NCI-H187 (cell line): Measurements from ENCODE around the gene TBCCD1.
A peak's percentile ranks its signal among the peaks of the same experiment; 100 is the strongest.
"Not testable (repeated sequence)": the region's sequence is repeated elsewhere in the genome, so short reads cannot be mapped to it uniquely, and the experiment has no call there.

ENCODE experiments used
- DNase-seq, 2 experiments: peaks; one replicate each; lab custom pipeline; 2025; lab: John Stamatoyannopoulos, UW

Gene TBCCD1

GRCh38 chr3:186549497-186549896 is 17.6 kb downstream of the TBCCD1 start:
- no peak for DNase-seq

GRCh38 chr3:186544281-186544680 is 22.9 kb downstream of the TBCCD1 start, which contains the start of gene CRYGS:
CRYGS (minus strand) TSS chr3:186544380; CDS start chr3:186544326, 54 bp downstream.
- DNase-seq, result no peak

- DNase-seq, result no peak
Measured at GRCh38 chr3:186540835-186541226, 26.3 kb downstream of the TBCCD1 start.

- peak; percentile 39 to 58 for DNase-seq
Measured at GRCh38 chr3:186540221-186540834, 26.8 kb downstream of the TBCCD1 start.

DNA sequence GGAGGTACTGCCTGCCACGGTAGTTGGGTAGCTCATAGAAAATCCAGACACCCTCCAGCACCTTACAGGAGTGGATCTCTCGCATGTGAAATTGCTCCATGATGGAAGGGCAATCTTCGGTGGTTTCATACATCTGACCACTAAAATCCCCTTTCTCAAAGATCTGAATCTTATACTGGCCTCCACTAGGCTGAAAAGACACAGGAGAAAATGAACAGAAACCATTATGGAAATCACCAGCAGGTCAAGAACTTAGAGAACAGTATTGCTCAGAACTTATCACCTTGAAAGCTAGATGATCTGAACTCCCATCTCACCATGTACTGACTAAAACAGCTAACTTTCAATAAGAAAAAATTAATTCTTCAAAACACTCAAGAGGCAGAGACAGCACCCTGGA is 28.4 kb downstream of the TBCCD1 start:
- DNase-seq, result no peak

DNA sequence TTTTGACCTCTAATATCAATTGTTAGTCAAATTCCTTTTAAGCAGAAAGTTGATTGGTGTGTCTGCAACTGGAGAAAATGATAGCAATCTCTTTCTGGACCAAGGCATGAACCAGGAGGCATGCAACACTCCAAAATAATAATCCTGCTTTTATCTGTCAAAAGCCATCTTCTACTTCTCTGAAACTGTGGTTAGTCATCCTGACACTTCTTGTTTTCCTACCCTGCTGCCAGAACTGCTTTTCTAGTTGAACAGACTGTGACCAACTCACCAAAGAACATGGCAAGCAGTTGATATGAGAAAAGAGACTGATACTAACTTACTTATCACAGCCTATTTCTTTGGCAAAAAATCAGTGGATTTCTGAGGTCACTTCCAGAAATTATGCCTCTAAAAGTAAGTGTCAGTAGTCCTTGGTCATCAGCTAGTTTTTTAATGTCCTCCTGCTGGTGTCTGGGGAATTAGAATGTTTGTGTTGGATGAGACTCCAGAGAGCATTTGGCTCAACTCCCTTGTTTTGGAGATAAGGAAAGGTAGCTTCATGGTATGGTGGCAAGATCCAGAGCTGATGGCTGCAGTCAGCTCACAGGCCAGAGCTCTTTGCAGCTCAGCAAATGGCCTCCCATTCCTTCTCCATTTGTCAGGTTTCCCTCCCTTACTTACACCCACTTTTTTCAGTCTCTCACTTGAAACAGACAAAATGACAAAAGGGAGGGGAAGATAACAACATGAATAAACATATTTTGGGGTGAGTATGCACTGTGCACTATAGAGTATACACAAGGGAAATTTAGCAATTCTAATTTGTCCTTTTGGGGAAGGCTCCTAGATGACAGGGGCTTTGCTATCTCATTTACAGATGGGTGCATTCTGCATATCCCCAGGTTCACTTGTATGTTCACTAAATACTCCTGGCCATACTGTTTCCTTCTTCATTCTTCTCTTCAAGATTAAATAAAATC is 30.0 kb downstream of the TBCCD1 start:
- no peak for DNase-seq

DNA sequence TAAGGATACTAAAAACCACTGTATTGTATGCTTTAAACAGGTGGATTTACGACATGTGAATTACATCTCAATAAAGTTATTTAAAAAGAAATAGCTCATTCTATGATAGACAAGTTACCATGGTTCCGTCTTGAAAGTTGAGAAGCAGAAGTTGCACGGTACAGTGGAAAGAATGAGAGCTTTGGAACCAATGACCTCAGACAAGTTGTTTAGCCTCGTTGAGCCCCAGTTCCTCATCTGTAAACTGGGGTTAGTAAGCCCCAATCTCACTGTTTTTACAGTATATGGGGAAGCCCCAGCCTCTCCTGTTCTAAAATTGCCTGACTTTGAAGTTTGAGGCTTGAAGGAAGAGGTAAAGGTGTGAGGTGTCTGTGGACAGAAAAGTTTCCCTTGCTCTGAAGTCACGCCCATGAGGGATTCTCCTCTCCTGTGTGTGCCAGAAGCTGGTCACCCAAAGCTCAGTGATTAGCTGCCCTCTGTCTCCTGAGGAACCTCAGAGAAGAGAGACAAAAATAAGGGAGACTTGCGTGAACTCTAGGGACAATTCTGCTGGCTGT is 32.9 kb downstream of the TBCCD1 start:
- DNase-seq, result no peak

DNA sequence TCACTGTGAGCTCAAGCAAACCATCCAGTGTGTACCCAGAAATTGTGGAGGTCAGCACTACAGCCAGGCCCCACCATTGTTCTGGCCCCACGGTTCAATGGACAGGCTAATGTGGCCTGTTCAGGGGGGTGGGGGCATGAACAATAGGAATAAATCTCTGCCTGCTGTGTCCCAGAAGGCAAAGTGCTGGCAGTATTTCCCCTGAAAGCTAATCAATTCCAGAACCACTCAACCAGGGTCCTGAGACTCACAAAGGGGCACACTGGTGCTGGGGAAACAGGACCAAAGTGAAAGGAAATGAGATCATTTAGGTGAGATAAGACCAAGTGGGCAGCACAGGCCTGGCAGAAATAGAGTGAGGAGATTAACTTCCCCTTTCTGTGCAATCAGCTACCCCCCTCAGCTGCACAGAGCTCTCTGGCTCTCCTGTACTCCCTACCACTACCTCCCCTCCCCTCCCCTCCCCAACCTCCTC is 34.5 kb downstream of the TBCCD1 start:
- no peak for DNase-seq

GRCh38 chr3:186531694-186532093 is 35.4 kb downstream of the TBCCD1 start:
- not testable (repeated sequence) for DNase-seq

- DNase-seq, result no peak
Measured at GRCh38 chr3:186530415-186530814, 36.7 kb downstream of the TBCCD1 start.

- no peak for DNase-seq
Measured at GRCh38 chr3:186529201-186529999, 37.7 kb downstream of the TBCCD1 start.

DNA sequence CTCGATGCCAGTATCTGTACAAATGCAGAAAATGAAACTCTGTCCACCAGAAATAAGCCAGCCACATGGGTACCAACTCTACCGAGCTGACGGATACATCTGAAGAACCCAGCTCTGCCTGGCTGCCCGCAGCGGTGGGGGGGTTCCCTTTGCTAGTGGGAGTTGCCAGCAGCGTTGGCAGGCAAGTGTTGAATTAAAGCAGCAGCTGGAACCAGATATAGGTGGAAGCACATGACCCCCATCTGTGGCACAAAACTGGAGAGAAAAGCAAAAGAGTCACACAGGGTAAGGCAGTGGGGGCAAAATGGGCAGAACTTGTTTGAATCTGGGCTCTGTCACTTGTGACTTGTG is 40.9 kb downstream of the TBCCD1 start:
- DNase-seq, result no peak

DNA sequence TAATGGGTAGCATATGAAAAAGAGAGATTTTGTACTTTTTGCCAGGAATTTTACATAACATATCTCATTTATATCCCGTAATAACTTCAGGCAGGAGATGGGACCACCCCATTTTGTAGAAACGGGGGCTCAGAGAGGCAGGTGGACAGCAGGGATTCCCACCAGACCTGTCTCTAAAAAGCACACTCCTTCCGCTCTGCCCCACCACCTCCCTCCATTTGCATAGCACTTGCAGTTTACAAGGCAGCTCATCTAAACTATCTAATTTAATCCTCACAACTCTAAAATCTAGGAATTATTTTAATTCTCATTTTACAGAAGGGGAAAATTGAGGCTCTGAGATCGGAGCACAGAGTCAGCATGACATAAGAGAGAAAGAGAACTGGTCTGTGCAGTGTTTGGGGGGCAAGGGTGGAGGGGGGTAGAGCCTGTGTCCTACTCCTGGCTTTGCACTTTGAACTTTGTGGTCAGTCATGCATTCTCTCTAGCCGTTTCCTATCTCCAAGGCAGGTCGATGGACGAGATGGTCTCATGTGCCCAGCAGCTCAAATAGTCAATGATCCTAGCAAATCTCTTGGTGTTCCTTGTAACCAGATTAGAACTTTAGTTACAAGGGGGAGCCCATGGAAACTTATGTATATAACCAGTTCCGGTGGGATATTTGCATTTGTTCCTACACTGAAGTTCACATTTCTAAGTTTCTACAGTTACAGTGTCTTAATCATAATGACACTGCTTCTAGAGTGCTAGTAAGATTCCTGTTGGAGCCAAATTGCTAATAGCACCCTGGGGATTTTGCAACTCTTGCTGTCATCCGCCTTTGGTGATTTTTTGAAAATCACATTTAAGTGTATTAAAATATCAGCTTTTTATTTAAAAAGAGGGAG is 41.5 kb downstream of the TBCCD1 start:
- no peak for DNase-seq

DNA sequence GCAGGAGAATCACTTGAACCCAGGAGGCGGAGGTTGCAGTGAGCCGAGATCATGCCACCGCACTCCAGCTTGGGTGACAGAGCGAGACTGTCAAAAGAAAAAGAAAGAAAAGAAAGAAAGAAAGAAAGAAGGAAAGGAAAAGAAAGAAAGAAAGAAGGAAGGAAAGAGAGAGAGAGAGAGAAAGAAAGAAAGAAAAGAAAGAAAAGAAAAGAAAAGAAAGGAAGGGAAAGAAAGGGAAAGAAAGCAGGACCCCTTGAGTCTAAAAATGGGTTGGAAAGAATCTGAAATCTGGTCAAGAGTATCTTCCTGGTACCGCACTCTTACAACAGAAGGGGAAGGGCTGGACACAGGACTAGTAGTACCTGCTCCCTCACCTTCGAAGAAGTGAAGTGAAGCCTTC is 42.5 kb downstream of the TBCCD1 start:
- no peak for DNase-seq

DNA sequence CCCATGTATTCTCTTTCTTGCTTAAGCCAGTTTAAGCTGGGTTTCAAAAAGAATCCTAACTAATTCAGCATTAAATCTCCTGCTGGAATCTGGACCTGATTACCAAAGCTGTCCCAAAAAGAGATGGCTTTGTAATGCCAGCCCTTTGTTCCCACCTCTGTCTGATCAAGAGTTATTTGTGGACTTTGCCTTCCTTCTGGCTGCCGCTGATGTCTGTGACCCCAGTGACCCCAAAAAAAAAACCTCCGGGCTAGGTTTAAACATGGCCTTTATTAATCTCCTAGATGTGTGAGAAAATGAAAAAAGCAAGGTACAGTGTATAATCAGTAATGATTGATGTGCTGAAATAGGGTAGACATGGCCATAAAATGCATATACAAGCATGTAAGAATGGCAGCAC is 43.7 kb downstream of the TBCCD1 start:
- DNase-seq, result no peak

DNA sequence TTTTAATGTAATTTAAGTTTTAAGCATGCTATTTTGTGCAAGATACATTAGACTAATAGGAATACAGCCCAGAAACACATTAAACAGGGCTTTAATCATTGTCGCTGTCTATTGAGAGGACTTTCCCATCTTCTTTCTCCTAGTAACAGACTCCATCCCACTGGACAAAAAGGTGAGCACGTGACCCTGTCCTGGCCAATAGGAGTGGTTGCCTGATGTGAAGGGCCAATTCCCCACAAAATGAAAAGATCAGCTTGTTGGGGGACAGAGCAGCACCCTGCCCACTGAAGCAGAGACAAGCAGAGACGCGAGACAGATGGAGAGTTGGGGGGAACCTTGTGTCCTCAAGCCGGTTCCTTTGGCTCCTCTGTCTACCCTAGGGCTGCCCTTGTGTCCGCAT is 44.1 kb downstream of the TBCCD1 start:
- no peak for DNase-seq

GRCh38 chr3:186520957-186521842 is 45.9 kb downstream of the TBCCD1 start:
- DNase-seq, result peak in 1 of 2 experiments; percentile 24

- DNase-seq, result no peak
Measured at GRCh38 chr3:186520431-186520830, 46.7 kb downstream of the TBCCD1 start.

DNA sequence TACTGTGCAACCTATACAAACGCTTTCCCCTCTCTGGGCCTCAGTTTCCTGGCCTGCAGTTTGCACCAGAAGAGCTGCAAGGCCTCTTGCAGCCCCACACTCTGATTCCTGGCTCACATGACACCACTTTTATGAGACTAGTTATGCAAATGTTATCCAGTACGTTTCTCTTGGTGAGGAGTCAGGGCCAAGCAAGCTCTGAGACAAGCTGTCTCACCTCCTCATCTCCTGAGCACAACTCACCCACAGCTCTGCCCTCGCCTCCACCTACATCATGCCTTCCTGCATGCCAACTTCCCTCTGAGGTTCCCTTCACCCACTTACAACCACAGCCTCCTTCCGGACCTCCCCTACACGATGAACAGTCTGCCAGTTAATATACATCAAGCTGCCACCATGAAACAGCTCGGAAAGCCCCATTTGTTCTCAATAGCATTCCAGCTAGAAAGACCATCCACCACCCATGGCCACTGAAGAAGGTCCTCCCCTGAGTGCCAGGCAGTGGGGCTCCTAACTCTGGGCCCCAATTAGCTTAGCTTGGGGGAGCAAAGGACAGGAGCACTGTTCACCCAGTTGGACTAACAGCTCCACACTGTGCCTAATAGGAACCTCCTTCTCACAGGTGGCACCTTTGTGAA is 48.0 kb downstream of the TBCCD1 start:
- DNase-seq, result no peak

DNA sequence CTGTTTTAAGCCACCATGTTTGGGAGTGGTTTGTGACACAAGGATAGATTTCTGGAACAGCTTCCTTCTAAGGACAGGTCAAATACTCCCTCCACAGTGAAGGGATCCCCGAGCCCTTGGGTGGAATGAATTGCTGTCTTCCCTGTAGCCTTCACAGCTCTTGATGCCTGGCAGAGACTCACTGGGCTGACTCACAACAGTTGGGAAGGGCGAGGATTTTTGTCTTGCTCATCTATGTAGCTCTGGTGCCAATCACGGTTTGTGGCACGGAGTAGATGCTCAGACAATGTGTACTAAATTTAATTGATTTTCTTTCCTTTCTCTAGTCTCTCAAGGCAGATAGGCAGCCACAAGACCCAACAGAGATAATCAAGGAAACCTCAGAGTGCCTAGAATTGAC is 49.9 kb downstream of the TBCCD1 start:
- no peak for DNase-seq
